Ureter (tissue), 1 donor: Measurements from ENCODE around the gene EGFL8. TPM values are rescaled to one million over a fixed set of nuclear protein-coding genes. Genes with fewer than 3 reads are reported as not detected.

ENCODE experiments used
- total RNA-seq: library from RNA; stranded (reverse); gene quantifications from one replicate; pipeline ENCODE4 v1.2.4, GENCODE V29; 2023
- donor health status: DM: yes; HTN: yes; CAD: no.

Gene EGFL8
- total RNA-seq, 1 donor from 2014 or later: 26.3 TPM

Other genes with a start within 250 kb of the EGFL8 start
- gene C2, start 236.9 kb upstream of the EGFL8 start, total RNA-seq: 17.1 TPM
- 41.4 TPM for gene CFB, start 218.5 kb upstream of the EGFL8 start, total RNA-seq
- gene NELFE, start 205.6 kb upstream of the EGFL8 start, total RNA-seq: 59.6 TPM
- gene SKIC2, start 205.4 kb upstream of the EGFL8 start, total RNA-seq: 73.7 TPM
- 29.3 TPM for gene DXO, start 192.5 kb upstream of the EGFL8 start, total RNA-seq
- gene C4A, start 182.5 kb upstream of the EGFL8 start, total RNA-seq: 71.1 TPM
- gene C4B, start 149.8 kb upstream of the EGFL8 start, total RNA-seq: 152 TPM
- 3.8 TPM for gene CYP21A2, start 126.2 kb upstream of the EGFL8 start, total RNA-seq
- 121 TPM for gene TNXB, start 55.3 kb upstream of the EGFL8 start, total RNA-seq
- 121 TPM for gene ATF6B, start 36.3 kb upstream of the EGFL8 start, total RNA-seq
- 2.9 TPM for gene FKBPL, start 34.3 kb upstream of the EGFL8 start, total RNA-seq
- gene PRRT1, start 12.7 kb upstream of the EGFL8 start, total RNA-seq: 2.8 TPM
- 19.0 TPM for gene PPT2, start 10.5 kb upstream of the EGFL8 start, total RNA-seq
- gene AGPAT1, start 11.5 kb downstream of the EGFL8 start, total RNA-seq: 65.0 TPM
- gene RNF5, start 13.8 kb downstream of the EGFL8 start, total RNA-seq: 44.4 TPM
- 16.9 TPM for gene AGER, start 19.7 kb downstream of the EGFL8 start, total RNA-seq
- gene PBX2, start 25.6 kb downstream of the EGFL8 start, total RNA-seq: 103 TPM
- gene GPSM3, start 28.0 kb downstream of the EGFL8 start, total RNA-seq: 33.9 TPM
- 19.4 TPM for gene NOTCH4, start 59.5 kb downstream of the EGFL8 start, total RNA-seq
- gene TSBP1, start 207.3 kb downstream of the EGFL8 start, total RNA-seq: not detected
- not detected for gene BTNL2, start 242.6 kb downstream of the EGFL8 start, total RNA-seq